Measurements from ENCODE around the gene TMPRSS9.
A peak's percentile ranks its signal among the peaks of the same experiment; 100 is the strongest.
"Not testable (repeated sequence)": the region's sequence is repeated elsewhere in the genome, so short reads cannot be mapped to it uniquely, and the experiment has no call there.

Gene TMPRSS9

DNA sequence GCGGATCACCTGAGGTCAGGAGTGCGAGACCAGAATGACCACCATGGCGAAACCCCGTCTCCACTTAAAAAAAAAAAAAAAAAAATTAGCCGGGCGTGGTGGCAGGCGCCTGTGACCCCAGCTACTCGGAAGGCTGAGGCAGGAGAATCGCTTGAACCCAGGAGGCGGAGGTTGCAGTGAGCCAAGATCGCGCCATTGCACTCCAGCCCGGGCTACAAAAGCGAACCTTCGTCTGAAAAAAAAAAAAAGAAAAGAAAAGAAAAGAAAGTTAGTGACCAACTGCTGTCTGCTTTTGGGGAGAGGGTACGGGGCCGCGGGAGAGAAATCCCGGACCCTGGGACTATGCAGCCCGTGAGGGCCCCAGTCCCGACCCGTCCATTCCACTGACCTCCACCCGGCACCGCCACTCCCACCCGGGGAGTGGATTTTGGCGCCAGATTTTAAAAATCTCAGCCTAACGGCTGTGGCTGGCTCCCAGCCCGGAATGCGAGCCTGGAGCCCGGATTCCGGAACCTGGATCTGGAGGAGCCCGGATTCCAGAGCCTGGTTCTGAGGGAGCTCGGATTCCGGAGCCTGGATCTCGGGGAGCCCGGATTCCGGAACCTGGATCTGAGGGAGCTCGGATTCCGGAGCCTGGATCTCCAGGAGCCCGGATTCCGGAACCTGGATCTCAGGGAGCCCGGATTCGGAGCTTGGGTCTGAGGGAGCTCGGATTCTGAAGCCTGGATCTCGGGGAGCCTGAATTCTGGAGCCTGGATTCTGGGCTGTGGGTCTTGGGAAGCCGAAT, 102.8 kb downstream of the TMPRSS9 start:
- peaks cover 8% of the 10 kb centered on the region for H3K4me1 ChIP-seq (ENCODE audit: low read length)
- no peak overlapping the region for H2AFZ ChIP-seq (ENCODE audit: low read depth, low read length)
- no peak overlapping the region for H3K27ac ChIP-seq (ENCODE audit: low read length)
- H3K4me2 ChIP-seq (ENCODE audit: low read length), result peak overlapping the region; percentile 74
- no peaks in the 10 kb centered on the region for H4K20me1 ChIP-seq (ENCODE audit: insufficient read depth, low read length)
- peak overlapping the region; percentile 79 for H3K9ac ChIP-seq (ENCODE audit: low read length)
- H3K4me3 ChIP-seq (ENCODE audit: low read length), result peak overlapping the region; percentile 93
- H3K79me2 ChIP-seq (ENCODE audit: low read length), result no peaks in the 10 kb centered on the region
- no peaks in the 10 kb centered on the region for H3K9me3 ChIP-seq (ENCODE audit: insufficient read depth, low read length)
- no peaks in the 10 kb centered on the region for H3K27me3 ChIP-seq (ENCODE audit: low read depth, low read length)
- no peaks in the 10 kb centered on the region for H3K36me3 ChIP-seq (replicated peaks; ENCODE audit: low read depth, low read length)
- no peak for TF ChIP-seq EZH2phosphoT487 (IDR thresholded peaks at IDR 0.05; ENCODE audit: low read depth)
- TF ChIP-seq, protein P1, sequence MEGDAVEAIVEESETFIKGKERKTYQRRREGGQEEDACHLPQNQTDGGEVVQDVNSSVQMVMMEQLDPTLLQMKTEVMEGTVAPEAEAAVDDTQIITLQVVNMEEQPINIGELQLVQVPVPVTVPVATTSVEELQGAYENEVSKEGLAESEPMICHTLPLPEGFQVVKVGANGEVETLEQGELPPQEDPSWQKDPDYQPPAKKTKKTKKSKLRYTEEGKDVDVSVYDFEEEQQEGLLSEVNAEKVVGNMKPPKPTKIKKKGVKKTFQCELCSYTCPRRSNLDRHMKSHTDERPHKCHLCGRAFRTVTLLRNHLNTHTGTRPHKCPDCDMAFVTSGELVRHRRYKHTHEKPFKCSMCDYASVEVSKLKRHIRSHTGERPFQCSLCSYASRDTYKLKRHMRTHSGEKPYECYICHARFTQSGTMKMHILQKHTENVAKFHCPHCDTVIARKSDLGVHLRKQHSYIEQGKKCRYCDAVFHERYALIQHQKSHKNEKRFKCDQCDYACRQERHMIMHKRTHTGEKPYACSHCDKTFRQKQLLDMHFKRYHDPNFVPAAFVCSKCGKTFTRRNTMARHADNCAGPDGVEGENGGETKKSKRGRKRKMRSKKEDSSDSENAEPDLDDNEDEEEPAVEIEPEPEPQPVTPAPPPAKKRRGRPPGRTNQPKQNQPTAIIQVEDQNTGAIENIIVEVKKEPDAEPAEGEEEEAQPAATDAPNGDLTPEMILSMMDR (IDR thresholded peaks at IDR 0.05; ENCODE audit: low read depth, low read length), result no peak

DNA sequence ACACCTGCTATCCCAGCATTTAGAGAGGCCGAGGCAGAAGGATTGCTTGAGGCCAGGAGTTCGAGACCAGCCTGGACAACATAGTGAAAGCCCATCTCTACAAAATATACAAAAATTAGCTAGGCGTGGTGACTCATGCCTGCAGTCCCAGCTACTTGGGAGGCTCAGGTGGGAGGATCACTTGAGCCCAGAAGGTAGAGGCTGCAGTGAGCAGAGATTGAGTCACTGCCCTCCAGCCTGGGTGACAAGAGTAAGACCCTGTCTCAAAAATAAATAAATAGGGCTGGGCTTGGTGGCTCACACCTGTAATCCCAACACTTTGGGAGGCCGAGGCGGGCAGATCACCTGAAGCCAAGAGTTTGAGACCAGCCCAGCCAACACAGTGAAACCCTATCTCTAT, 103.6 kb downstream of the TMPRSS9 start:
- not testable (repeated sequence) for H3K4me1 ChIP-seq (ENCODE audit: low read length); H3K36me3 ChIP-seq (replicated peaks; ENCODE audit: low read depth, low read length); H4K20me1 ChIP-seq (ENCODE audit: insufficient read depth, low read length); H3K4me2 ChIP-seq (ENCODE audit: low read length); H3K9ac ChIP-seq (ENCODE audit: low read length); H3K9me3 ChIP-seq (ENCODE audit: insufficient read depth, low read length); H3K4me3 ChIP-seq (ENCODE audit: low read length); H3K27ac ChIP-seq (ENCODE audit: low read length); H3K27me3 ChIP-seq (ENCODE audit: low read depth, low read length); H2AFZ ChIP-seq (ENCODE audit: low read depth, low read length); H3K79me2 ChIP-seq (ENCODE audit: low read length)

DNA sequence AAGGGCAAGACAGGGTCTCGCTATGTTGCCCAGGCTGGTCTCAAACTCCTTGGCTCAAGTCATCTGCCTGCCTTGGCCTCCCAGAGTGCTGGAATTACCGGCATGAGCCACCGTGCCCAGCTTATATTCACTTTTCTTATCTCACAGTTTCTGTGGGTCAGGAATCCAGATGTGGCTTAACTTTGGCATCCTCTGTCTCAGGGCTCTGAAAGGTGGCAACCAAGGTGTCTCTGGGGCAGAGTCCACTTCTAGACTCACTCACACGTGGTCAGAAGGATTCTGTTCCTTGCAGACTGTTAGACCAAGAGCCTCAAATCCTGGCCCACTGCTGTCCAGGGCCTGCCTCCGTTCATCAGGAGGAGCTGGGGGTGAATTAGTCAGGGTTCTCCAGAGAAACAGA, 104.3 kb downstream of the TMPRSS9 start:
- Histone ChIP-seq H3K9ac (ENCODE audit: low read length) (no peak overlapping the region), H3K27me3 (ENCODE audit: low read depth, low read length) (no peaks in the 10 kb centered on the region), H3K4me3 (ENCODE audit: low read length) (no peak overlapping the region), H3K36me3 (replicated peaks; ENCODE audit: low read depth, low read length) (no peaks in the 10 kb centered on the region), H2AFZ (ENCODE audit: low read depth, low read length) (no peak overlapping the region), H4K20me1 (ENCODE audit: insufficient read depth, low read length) (no peaks in the 10 kb centered on the region), H3K27ac (ENCODE audit: low read length) (no peak overlapping the region), H3K79me2 (ENCODE audit: low read length) (no peaks in the 10 kb centered on the region), H3K4me2 (ENCODE audit: low read length) (no peak overlapping the region), H3K4me1 (ENCODE audit: low read length) (peaks cover 13% of the 10 kb centered on the region), H3K9me3 (ENCODE audit: insufficient read depth, low read length) (no peaks in the 10 kb centered on the region)
- no peak for TF ChIP-seq EZH2phosphoT487 (IDR thresholded peaks at IDR 0.05; ENCODE audit: low read depth)
- TF ChIP-seq, protein P1 (IDR thresholded peaks at IDR 0.05; ENCODE audit: low read depth, low read length), result no peak

DNA sequence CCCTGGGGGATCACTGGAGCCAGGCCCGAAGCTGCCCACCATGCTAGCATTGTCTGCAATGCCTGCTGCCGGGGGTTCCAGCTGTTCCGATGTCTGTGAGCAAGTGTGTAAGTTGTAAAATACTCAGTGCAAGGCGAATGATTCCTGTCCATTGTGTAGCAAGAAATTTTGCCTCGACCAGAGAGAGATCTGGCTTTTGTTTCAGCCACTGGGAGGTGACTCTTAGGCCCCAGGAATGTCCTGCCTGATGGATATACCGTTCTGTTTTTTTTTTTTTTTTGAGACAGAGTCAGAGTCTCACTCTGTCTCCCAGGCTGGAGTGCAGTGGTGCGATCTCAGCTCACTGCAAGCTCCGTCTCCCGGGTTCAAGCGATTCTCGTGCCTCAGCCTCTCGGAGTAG, 108.5 kb downstream of the TMPRSS9 start:
- Histone ChIP-seq H3K9ac (ENCODE audit: low read length) (no peak overlapping the region), H3K36me3 (replicated peaks; ENCODE audit: low read depth, low read length) (no peaks in the 10 kb centered on the region), H3K4me3 (ENCODE audit: low read length) (no peak overlapping the region), H3K4me1 (ENCODE audit: low read length) (peaks cover 11% of the 10 kb centered on the region), H3K4me2 (ENCODE audit: low read length) (no peak overlapping the region), H4K20me1 (ENCODE audit: insufficient read depth, low read length) (no peaks in the 10 kb centered on the region), H2AFZ (ENCODE audit: low read depth, low read length) (no peak overlapping the region), H3K79me2 (ENCODE audit: low read length) (no peaks in the 10 kb centered on the region), H3K27me3 (ENCODE audit: low read depth, low read length) (no peaks in the 10 kb centered on the region), H3K27ac (ENCODE audit: low read length) (no peak overlapping the region), H3K9me3 (ENCODE audit: insufficient read depth, low read length) (no peaks in the 10 kb centered on the region)
- TF ChIP-seq, protein P1 (IDR thresholded peaks at IDR 0.05; ENCODE audit: low read depth, low read length), result no peak
- TF ChIP-seq EZH2phosphoT487 (IDR thresholded peaks at IDR 0.05; ENCODE audit: low read depth), result no peak

Measured in OCI-LY3 (cell line).